GM10248 (cell line): ENCODE measurements around the gene OCIAD2.
"Not testable (repeated sequence)": the region's sequence is repeated elsewhere in the genome, so short reads cannot be mapped to it uniquely, and the experiment has no call there.

ENCODE experiments used
- CTCF ChIA-PET: fragments of 300-600 bp; sonication (Branson Sonifier 250); formaldehyde crosslinking; extraction: SDS; loops from one replicate; lab custom pipeline; 2021; ENCODE audit warnings: antibody characterized with exemption; lab: Yijun Ruan, JAX
- POLR2A ChIA-PET: fragments of 350-650 bp; sonication (Branson Sonifier 250); formaldehyde crosslinking; extraction: SDS; loops from one replicate; lab custom pipeline; 2020; ENCODE audit warnings: antibody characterized with exemption; lab: Yijun Ruan, JAX
- DNase-seq: peaks from one replicate; pipeline ENCODE4 v3.0.0; 2012; ENCODE audit errors: extremely low spot score
- TF ChIP-seq, protein P1 (sequence below): IDR thresholded peaks from 2 replicates; pipeline ENCODE4 v1.5.1; 2012; ENCODE audit warnings: mild to moderate bottlenecking, low read depth; ENCODE audit errors: extremely low read depth, missing control alignments, control extremely low read depth

Gene OCIAD2

DNA sequence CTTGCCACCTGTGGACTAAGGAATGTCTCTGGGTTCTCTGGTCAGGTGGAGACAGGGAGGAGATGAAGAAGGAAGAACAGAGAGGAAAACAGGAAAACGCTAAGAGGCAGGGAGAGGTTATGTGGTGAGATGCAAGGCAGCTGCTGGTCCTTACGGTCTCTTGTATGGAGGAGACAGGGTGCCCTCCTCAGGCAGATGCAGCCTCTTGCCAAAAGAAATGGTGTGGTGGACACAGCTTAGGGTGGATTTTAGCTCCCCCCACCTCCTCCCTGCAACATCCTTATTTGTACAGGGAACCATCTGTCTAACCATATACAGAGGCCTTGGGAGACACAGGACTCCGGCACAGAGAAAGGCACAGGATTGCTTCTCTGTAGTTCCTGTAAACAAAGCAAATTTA lies 9.7 kb downstream of the OCIAD2 start:
- CTCF ChIA-PET, result interaction anchor here (1.1 to 1.8 kb wide), 2 partner anchors 10 to 318 kb away, joined by 5 to 7 read pairs; partner anchors contain the start of gene OCIAD2
- DNase-seq, result no peak
- POLR2A ChIA-PET, result no interaction called here
- TF ChIP-seq, protein P1, sequence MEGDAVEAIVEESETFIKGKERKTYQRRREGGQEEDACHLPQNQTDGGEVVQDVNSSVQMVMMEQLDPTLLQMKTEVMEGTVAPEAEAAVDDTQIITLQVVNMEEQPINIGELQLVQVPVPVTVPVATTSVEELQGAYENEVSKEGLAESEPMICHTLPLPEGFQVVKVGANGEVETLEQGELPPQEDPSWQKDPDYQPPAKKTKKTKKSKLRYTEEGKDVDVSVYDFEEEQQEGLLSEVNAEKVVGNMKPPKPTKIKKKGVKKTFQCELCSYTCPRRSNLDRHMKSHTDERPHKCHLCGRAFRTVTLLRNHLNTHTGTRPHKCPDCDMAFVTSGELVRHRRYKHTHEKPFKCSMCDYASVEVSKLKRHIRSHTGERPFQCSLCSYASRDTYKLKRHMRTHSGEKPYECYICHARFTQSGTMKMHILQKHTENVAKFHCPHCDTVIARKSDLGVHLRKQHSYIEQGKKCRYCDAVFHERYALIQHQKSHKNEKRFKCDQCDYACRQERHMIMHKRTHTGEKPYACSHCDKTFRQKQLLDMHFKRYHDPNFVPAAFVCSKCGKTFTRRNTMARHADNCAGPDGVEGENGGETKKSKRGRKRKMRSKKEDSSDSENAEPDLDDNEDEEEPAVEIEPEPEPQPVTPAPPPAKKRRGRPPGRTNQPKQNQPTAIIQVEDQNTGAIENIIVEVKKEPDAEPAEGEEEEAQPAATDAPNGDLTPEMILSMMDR, result no peak

GRCh38 chr4:48891028-48891619 lies 15.4 kb downstream of the OCIAD2 start:
- no peak for DNase-seq
- TF ChIP-seq, protein P1, result no peak
- POLR2A ChIA-PET, result no interaction called here
- CTCF ChIA-PET, result interaction anchor here (0.9 to 1.7 kb wide), 4 partner anchors 10 to 29 kb away, joined by 3 to 6 read pairs (median 4); partner anchors contain the start of gene OCIAD2

DNA sequence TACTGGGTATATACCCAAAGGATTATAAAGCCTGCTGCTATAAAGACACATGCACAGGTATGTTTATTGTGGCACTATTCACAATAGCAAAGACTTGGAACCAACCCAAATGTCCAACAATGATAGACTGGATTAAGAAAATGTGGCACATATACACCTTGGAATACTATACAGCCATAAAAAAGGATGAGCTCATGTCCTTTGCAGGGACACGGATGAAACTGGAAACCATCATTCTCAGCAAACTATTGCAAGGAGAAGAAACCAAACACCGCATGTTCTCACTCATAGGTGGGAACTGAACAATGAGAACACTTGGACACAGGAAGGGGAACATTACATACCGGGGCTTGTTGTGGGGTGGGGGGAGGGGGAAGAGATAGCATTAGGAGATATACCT lies 16.8 kb downstream of the OCIAD2 start:
- CTCF ChIA-PET, DNase-seq, POLR2A ChIA-PET: not testable (repeated sequence)

DNA sequence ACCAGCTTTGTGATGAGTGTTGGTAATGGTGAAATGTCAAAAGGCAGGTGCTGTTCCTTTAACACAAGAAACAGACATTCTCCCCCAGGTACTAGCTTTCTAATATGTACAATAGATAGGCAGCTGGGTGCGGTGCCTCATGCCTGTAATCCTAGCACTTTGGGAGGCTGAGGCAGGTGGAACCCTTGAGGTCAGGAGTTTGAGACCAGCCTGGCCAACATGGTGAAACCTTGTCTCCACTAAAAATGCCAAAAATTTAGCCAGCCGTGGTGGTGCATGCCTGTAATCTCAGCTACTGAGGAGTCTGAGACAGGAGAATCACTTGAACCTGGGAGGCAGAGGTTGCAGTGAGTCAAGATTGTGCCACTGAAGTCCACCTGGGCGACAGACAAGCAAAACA lies 24.9 kb downstream of the OCIAD2 start:
- ChIA-PET POLR2A (interaction anchor here (0.6 kb wide), 2 partner anchors 9 to 346 kb away, joined by 3 read pairs; no protein-coding TSS in a partner anchor), CTCF (interaction anchor here (1.0 kb wide), 1 partner anchor 303 kb away, joined by 3 read pairs; no protein-coding TSS in a partner anchor)
- DNase-seq, result not testable (repeated sequence)

DNA sequence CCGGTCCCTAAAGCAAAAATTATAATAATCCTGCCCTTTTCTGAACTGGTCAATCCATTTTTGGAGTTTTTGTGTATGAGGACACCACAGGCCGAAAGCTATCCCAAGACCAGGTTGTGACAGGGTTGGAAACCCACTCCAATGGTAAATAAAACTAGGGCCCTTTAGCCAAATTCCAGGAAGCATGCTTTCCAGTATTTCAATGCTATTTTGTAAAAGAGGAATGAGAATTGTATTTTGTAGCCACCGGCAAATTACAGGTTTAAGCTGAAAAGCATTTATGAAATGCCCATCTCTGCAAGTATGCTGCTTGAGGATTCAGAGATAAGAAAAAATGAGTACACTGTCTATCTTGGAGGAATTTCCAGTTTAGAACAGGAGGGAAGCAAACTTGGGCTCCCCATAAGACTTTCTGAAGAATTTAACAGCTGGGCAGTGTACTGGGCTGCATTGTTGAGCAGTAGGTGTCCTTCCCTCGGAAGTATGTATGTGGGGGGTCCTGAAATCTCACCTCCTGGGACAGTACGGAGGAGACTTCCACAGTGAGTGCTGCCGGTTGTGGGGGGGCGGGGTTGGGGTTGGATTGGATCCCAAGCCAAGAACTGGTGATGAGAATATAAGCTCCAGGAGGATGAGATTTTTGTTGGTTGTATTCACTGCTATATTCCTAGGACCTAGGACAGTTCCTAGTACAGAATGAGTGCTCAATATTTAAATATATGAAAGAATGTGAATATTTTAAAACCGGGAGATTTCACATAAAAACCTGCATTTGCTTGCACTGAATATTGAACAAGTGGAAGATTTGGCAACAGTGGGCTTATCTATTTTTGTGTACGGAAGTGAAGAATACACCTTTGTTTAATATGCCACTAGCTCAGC lies 26.8 kb downstream of the OCIAD2 start:
- no peak for DNase-seq
- CTCF ChIA-PET, result interaction anchor here (1.0 kb wide), 1 partner anchor 11 kb away, joined by 3 read pairs; no protein-coding TSS in a partner anchor
- TF ChIP-seq, protein P1, result no peak
- POLR2A ChIA-PET, result interaction anchor here (0.6 kb wide), 1 partner anchor 701 kb away, joined by 5 read pairs; no protein-coding TSS in a partner anchor

DNA sequence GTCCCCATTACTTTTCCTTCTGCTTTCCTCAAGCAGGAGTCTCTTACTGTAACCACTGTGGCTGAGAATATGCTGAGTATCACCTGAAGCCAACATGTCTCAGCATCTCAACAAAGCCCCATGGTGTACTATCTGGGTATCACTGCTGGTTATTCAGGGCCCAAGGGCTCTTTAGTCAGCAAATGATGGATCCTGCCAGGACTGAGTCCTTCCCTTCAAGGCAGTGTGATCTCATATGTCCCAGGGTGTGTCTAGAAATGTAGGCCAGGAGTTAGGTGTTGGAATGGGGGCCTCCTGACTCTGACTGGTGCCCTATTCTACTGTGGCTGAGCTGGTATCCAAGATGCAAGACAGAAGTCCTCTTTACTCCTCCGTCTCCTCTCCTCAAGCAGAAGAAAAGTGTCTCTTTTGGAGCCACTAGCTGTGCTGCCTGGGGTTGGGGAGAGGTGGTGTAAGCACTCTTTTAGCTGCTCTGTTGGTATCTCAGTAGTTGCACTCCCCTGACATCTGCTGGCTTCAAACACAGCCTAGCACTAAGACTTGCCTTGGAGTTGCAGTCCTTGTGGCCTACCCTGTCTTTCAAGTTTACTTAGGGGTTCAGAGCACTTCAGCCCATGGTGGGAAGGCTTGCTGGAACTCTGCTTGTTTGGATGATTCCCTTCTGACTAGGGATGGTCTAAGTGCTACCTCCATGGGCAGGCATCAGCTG lies 28.6 kb downstream of the OCIAD2 start:
- no peak for DNase-seq
- ChIA-PET CTCF (interaction anchor here (1.2 to 1.4 kb wide), 2 partner anchors 14 to 21 kb away, joined by 3 to 4 read pairs; no protein-coding TSS in a partner anchor), POLR2A (no interaction called here)
- TF ChIP-seq, protein P1, result no peak

DNA sequence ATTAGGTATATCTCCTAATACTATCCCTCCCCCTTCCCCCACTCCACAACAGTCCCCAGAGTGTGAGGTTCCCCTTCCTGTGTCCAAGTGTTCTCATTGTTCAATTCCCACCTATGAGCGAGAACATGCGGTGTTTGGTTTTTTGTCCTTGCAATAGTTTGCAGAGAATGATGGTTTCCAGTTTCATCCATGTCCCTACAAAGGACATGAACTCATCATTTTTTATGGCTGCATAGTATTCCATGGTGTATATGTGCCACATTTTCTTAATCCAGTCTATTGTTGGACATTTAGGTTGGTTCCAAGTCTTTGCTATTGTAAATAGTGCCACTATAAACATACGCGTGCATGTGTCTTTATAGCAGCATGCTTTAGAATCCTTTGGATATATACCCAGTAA lies 41.9 kb downstream of the OCIAD2 start:
- POLR2A ChIA-PET, DNase-seq: not testable (repeated sequence)
- CTCF ChIA-PET, result interaction anchor here (1.3 to 1.5 kb wide), 2 partner anchors 12 to 13 kb away, joined by 3 to 4 read pairs; no protein-coding TSS in a partner anchor
